H1 (cell line): ENCODE results near the gene RPL7L1. TPM values are rescaled to one million over a fixed set of nuclear protein-coding genes. Genes with fewer than 3 reads are reported as not detected.

Experiments
- CREB1 ChIP-seq: IDR thresholded peaks from 2 replicates; pipeline ENCODE4 v1.6.1; 2012; ENCODE audit warnings: inconsistent platforms
- EGR1 ChIP-seq: IDR thresholded peaks from 2 replicates; pipeline ENCODE4 v1.6.1; 2011; ENCODE audit warnings: low read depth, low read length, borderline replicate concordance
- EP300 ChIP-seq, 2 experiments: IDR thresholded peaks; 1 replicate in 1 of 2; 2 replicates in 1 of 2; pipeline ENCODE4 v1.6.1; 2011 to 2012; ENCODE audit warnings: low read depth in 2 of 2, low read length in 2 of 2, mild to moderate bottlenecking in 2 of 2, borderline replicate concordance in 1 of 2, inconsistent platforms in 1 of 2, moderate library complexity in 1 of 2
- FOSL1 ChIP-seq: IDR thresholded peaks from 2 replicates; pipeline ENCODE4 v1.6.1; 2011; ENCODE audit warnings: mild to moderate bottlenecking, low read depth, low read length, moderate library complexity; ENCODE audit not compliant: insufficient read depth
- KDM4A ChIP-seq: IDR thresholded peaks from one replicate; pipeline ENCODE4 v1.7.1; 2012; ENCODE audit warnings: low read depth, mild to moderate bottlenecking, moderate library complexity, low read length, inconsistent platforms; ENCODE audit not compliant: severe bottlenecking
- MAFK ChIP-seq: IDR thresholded peaks from 2 replicates; pipeline ENCODE4 v1.6.1; 2012; ENCODE audit warnings: low read depth, mild to moderate bottlenecking, improper control_type of control experiment, low read length
- NANOG ChIP-seq: IDR thresholded peaks from 2 replicates; pipeline ENCODE4 v1.6.1; 2011; ENCODE audit warnings: low read length, low read depth, mild to moderate bottlenecking, inconsistent platforms; ENCODE audit not compliant: insufficient read depth, poor library complexity, severe bottlenecking
- POLR2AphosphoS5 ChIP-seq: IDR thresholded peaks from 2 replicates; pipeline ENCODE4 v1.6.1; 2011; ENCODE audit warnings: low read depth, low read length
- RFX5 ChIP-seq: IDR thresholded peaks from 2 replicates; pipeline ENCODE4 v1.6.1; 2011; ENCODE audit warnings: low read depth, low read length, improper control_type of control experiment, borderline replicate concordance
- SIX5 ChIP-seq: IDR thresholded peaks from 2 replicates; pipeline ENCODE4 v1.6.1; 2011; ENCODE audit warnings: mild to moderate bottlenecking, low read depth, low read length
- SP2 ChIP-seq: IDR thresholded peaks from 2 replicates; pipeline ENCODE4 v1.6.1; 2012; ENCODE audit warnings: mild to moderate bottlenecking, low read length, inconsistent platforms
- ZNF274 ChIP-seq: IDR thresholded peaks from 2 replicates; pipeline ENCODE4 v1.7.0; 2012; ENCODE audit warnings: low read length, borderline replicate concordance; ENCODE audit errors: extremely low read depth
- polyA plus RNA-seq, 7 experiments: library from polyadenylated mRNA; depleted of rRNA in 3 of 7; stranded (reverse) in 5 of 7; unstranded in 2 of 7; fragments of >200 nt in 5 of 7; fragments of 200-250 nt in 2 of 7; gene quantifications; 1 replicate in 5 of 7; 2 replicates in 1 of 7; 4 replicates in 1 of 7; pipeline versions ENCODE4 v1.2.1 to v1.2.3, GENCODE V29; 2011 to 2013; ENCODE audit warnings: missing spikeins in 2 of 7, mixed read lengths in 2 of 7
- total RNA-seq: library from RNA; stranded (reverse); fragmentation: NEBNext Ultra II Directional; extraction: Animal tissue kit (Norgen Biotek cat#: 25700); gene quantifications from 2 replicates; pipeline ENCODE4 v1.2.1, GENCODE V29; 2021
- TF ChIP-seq, protein P1 (sequence below): IDR thresholded peaks from 2 replicates; pipeline ENCODE4 v1.6.1; 2012; ENCODE audit warnings: inconsistent platforms
- TF ChIP-seq, protein P2 (sequence below), 3 experiments: IDR thresholded peaks; 1 replicate in 2 of 3; 2 replicates in 1 of 3; pipeline versions ENCODE4 v1.5.1 to v1.6.1; 2011; ENCODE audit warnings: low read length in 3 of 3, mild to moderate bottlenecking in 3 of 3, inconsistent platforms in 2 of 3, low read depth in 1 of 3, moderate library complexity in 1 of 3; ENCODE audit not compliant: insufficient read depth in 1 of 3; ENCODE audit errors: control extremely low read depth in 1 of 3

Gene RPL7L1
- total and polyA plus RNA-seq, 2 of the 8 experiments (the other 6 are each of a cell fraction or from before 2014, with no cell fraction given) = 31.0 to 117 TPM

DNA sequence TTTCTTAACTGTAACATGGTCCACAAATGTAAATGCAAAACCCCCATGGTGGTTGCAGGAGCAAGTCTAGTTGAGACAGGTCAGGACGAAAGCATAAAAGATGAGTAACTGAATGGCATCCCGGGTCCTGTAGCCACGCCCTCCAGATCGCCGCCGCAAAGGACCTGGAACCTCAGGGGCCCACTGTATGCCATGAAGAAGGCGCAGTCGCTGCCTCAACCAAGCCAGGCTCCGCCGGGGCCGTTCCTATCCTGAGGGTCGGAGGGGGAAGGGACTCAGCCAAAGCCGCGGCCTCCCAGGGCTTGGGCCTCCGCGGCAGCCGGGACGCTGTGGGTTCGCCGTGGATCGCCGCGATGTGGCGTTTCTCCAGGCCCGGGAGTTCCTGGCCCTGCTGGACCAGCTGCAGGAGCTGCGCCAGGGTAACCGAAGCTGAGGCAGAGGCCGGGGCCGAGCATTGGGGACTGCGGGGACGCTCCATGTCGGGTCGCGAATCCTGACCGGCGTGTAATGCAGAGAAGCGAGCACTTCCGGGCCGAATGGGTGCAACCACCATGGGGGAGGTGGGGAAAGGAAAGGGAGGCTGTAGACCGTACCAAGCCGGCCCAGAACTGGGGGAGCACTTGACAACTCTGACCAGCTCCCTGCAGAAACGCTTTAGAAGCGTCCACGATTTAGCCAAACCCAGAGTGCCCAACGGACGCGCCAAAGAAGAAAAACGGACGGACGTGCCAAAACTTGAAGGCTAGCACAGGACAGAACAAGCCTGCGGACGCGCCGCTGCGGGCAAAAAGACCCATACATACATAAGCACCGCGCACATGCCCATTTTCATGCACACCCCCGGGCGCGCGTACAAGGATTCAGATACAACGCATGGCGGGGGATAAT lies 11.1 kb downstream of the RPL7L1 start (continued):
- peak; percentile 48 for TF ChIP-seq SIX5
- TF ChIP-seq ZNF274 = no peak
- TF ChIP-seq KDM4A = peak; percentile 52
- TF ChIP-seq SP2 = no peak
- no peak for TF ChIP-seq RFX5
- no peak for TF ChIP-seq NANOG
- TF ChIP-seq EGR1 = no peak
- peak; percentile 53; the same call in 1 of the 2 replicates for TF ChIP-seq CREB1
- peak in 1 of 2 experiments; percentile 99; a peak in 2 of 3 replicates for TF ChIP-seq EP300 (IDR thresholded peaks at IDR 0.05; ENCODE audit: borderline replicate concordance in 1 of 2, low read depth in 2 of 2, low read length in 2 of 2)
- TF ChIP-seq POLR2AphosphoS5 = peak; percentile 97
- no peak for TF ChIP-seq FOSL1
- TF ChIP-seq, protein P1, sequence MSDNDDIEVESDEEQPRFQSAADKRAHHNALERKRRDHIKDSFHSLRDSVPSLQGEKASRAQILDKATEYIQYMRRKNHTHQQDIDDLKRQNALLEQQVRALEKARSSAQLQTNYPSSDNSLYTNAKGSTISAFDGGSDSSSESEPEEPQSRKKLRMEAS = peak; percentile 44; the same call in 1 of the 2 replicates
- no peak for TF ChIP-seq MAFK
- TF ChIP-seq, protein P2, sequence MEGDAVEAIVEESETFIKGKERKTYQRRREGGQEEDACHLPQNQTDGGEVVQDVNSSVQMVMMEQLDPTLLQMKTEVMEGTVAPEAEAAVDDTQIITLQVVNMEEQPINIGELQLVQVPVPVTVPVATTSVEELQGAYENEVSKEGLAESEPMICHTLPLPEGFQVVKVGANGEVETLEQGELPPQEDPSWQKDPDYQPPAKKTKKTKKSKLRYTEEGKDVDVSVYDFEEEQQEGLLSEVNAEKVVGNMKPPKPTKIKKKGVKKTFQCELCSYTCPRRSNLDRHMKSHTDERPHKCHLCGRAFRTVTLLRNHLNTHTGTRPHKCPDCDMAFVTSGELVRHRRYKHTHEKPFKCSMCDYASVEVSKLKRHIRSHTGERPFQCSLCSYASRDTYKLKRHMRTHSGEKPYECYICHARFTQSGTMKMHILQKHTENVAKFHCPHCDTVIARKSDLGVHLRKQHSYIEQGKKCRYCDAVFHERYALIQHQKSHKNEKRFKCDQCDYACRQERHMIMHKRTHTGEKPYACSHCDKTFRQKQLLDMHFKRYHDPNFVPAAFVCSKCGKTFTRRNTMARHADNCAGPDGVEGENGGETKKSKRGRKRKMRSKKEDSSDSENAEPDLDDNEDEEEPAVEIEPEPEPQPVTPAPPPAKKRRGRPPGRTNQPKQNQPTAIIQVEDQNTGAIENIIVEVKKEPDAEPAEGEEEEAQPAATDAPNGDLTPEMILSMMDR (IDR thresholded peaks at IDR 0.05; ENCODE audit: control extremely low read depth in 1 of 3, insufficient read depth in 1 of 3, low read depth in 1 of 3, low read length in 3 of 3) = no peak
